Tibial nerve (tissue), 4 donors: ENCODE results near the gene ZNF778.
"Not testable (repeated sequence)": the region's sequence is repeated elsewhere in the genome, so short reads cannot be mapped to it uniquely, and the experiment has no call there.

Experiments used
- EP300 ChIP-seq, 2 donors: sonication (generic); formaldehyde crosslinking; IDR thresholded peaks; one replicate each; pipeline ENCODE4 v1.6.1; 2017; ENCODE audit warnings: antibody characterized with exemption in 2 of 2, mild to moderate bottlenecking in 1 of 2
- POLR2A ChIP-seq, 2 donors: fragments of 450-650 bp; IDR thresholded peaks; one replicate each; pipeline ENCODE4 v1.6.1; 2017; ENCODE audit warnings: antibody characterized with exemption in 2 of 2, mild to moderate bottlenecking in 2 of 2, moderate library complexity in 2 of 2
- TF ChIP-seq, protein P1 (sequence below), 5 experiments: fragments of 200-600 bp in 3 of 5; fragments of 450-650 bp in 2 of 5; sonication (generic) in 3 of 5; IDR thresholded peaks; one replicate each; pipeline ENCODE4 v1.5.1; 2016 to 2019; ENCODE audit warnings: antibody characterized with exemption in 5 of 5, mild to moderate bottlenecking in 3 of 5, moderate library complexity in 2 of 5

DNA sequence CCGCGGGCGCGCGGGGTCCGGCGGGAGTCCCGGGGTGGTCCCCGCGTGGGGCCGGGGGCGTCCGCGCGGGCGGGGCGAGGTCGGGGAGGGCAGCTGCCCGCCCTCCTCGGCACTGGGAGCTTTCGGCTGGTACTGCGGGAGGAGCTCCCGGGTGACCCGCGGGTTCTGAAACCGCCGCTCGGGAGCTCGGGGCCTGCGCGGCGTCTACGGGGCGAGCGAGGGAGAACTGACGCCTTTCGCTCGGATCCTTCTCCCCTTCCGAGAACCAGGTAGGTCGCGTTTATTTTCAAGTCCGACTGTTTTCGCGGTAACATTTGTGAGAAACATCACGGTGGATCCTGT lies 30.2 kb downstream of the ZNF778 start:
- TF ChIP-seq, protein P1, sequence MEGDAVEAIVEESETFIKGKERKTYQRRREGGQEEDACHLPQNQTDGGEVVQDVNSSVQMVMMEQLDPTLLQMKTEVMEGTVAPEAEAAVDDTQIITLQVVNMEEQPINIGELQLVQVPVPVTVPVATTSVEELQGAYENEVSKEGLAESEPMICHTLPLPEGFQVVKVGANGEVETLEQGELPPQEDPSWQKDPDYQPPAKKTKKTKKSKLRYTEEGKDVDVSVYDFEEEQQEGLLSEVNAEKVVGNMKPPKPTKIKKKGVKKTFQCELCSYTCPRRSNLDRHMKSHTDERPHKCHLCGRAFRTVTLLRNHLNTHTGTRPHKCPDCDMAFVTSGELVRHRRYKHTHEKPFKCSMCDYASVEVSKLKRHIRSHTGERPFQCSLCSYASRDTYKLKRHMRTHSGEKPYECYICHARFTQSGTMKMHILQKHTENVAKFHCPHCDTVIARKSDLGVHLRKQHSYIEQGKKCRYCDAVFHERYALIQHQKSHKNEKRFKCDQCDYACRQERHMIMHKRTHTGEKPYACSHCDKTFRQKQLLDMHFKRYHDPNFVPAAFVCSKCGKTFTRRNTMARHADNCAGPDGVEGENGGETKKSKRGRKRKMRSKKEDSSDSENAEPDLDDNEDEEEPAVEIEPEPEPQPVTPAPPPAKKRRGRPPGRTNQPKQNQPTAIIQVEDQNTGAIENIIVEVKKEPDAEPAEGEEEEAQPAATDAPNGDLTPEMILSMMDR (IDR thresholded peaks at IDR 0.05), result not testable (repeated sequence)
- not testable (repeated sequence) for TF ChIP-seq POLR2A, EP300 (IDR thresholded peaks at IDR 0.05)
